Right lobe of liver (tissue), 6 donors: Measurements from ENCODE around the gene EGF. TPM values are rescaled to one million over a fixed set of nuclear protein-coding genes. Genes with fewer than 3 reads are reported as not detected.

Experiments
- ATAC-seq, 4 donors: fragments of 200-7000 bp; cut with Tn5 transposase; one replicate each; pipeline ENCODE4 v1.9.1; 2020; ENCODE audit warnings: mild to moderate bottlenecking in 4 of 4, moderate library complexity in 4 of 4
- DNase-seq, 3 donors: peaks; one replicate each; pipeline ENCODE4 v3.0.0-alpha.2; 2020
- H3K27ac ChIP-seq, 3 donors: fragments of 200-600 bp; one replicate each; pipeline ENCODE4 v1.8.0; 2022
- H3K27me3 ChIP-seq, 2 donors: fragments of 200-600 bp; one replicate each; pipeline ENCODE4 v1.8.0; 2022
- H3K36me3 ChIP-seq, 4 donors: fragments of 200-600 bp; sonication (generic) in 1 of 4; one replicate each; pipeline versions ENCODE4 v1.5.1 to v1.8.0; 2017 to 2022; ENCODE audit warnings: control low read depth in 1 of 4
- H3K4me1 ChIP-seq, 4 donors: fragments of 200-600 bp; sonication (generic) in 1 of 4; one replicate each; pipeline versions ENCODE4 v1.5.1 to v1.8.0; 2017 to 2022; ENCODE audit warnings: control low read depth in 1 of 4
- H3K4me3 ChIP-seq, 3 donors: fragments of 200-600 bp; one replicate each; pipeline ENCODE4 v1.8.0; 2022
- H3K9me3 ChIP-seq, 4 donors: fragments of 200-600 bp; sonication (generic) in 1 of 4; one replicate each; pipeline versions ENCODE4 v1.5.1 to v1.8.0; 2017 to 2022; ENCODE audit warnings: control low read depth in 1 of 4
- CTCF ChIP-seq, 4 donors: fragments of 200-600 bp in 3 of 4; fragments of 450-650 bp in 1 of 4; IDR thresholded peaks; one replicate each; pipeline versions ENCODE4 v1.5.1 to v1.8.0; 2016 to 2022; ENCODE audit warnings: antibody characterized with exemption in 4 of 4, mild to moderate bottlenecking in 2 of 4
- POLR2A ChIP-seq: fragments of 450-650 bp; IDR thresholded peaks from one replicate; pipeline ENCODE4 v1.6.1; 2017; ENCODE audit warnings: antibody characterized with exemption, mild to moderate bottlenecking
- WGBS: methylation state at CpG from one replicate; pipeline ENCODE4 v1.1.6; 2018; ENCODE audit warnings: low coverage, low lambda C conversion rate; ENCODE audit not compliant: insufficient coverage; ENCODE audit errors: missing lambda C conversion rate; 5-methylcytosine and 5-hydroxymethylcytosine counted together
- intact Hi-C, 2 donors: fragments of 100-400 bp; cut with DNase I; formaldehyde crosslinking; loops; one replicate each; pipeline versions ENCODE4 v1.11.2 to v1.14.1; 2022
- long read RNA-seq: library from polyadenylated mRNA; unstranded; transcript quantifications from one replicate; pipeline ENCODE4 v2.0.0, GENCODE V29; 2019
- total RNA-seq, 6 experiments: library from RNA; depleted of rRNA in 2 of 6; stranded (reverse); fragments of >200 nt in 2 of 6; fragmentation: NEBNext Ultra II Directional in 3 of 6; extraction: Animal tissue kit (Norgen Biotek cat#: 25700) in 3 of 6; gene quantifications; one replicate each; pipeline versions ENCODE4 v1.1.0 to v1.2.4, GENCODE V29; 2016 to 2023
- donor health status: DM: no; HTN: yes; CAD: no.
- donor health status: DM: no; HTN: no; CAD: no.
- donor health status: DM: no; HTN: no; CAD: no.
- donor health status: DM: no; HTN: yes; CAD: no.
- donor health status: DM: no; HTN: yes; CAD: no.

The EGF gene
- total RNA-seq, result not detected
- long read RNA-seq, result 0 reads

GRCh38 chr4:109912706-109913595 lies at the start of gene EGF:
EGF (plus strand) TSS chr4:109912883; CDS start chr4:109913336, 453 bp downstream.
- WGBS, result 61% methylated on average over 8 of the region's 9 CpGs
- no peak for ATAC-seq
- intact Hi-C loops, result no loop called here
- no peaks in the 10 kb centered on the region for H3K27me3 ChIP-seq
- no peaks in the 10 kb centered on the region for H3K36me3 ChIP-seq
- H3K27ac ChIP-seq, result no peak within 1 kb of the TSS
- DNase-seq, result no peak
- TF ChIP-seq CTCF (IDR thresholded peaks at IDR 0.05) (no peak), POLR2A (no peak)
- H3K4me1 ChIP-seq, result no peaks in the 10 kb centered on the region
- no peak within 1 kb of the TSS for H3K4me3 ChIP-seq
- no peaks in the 10 kb centered on the region for H3K9me3 ChIP-seq

GRCh38 chr4:109864134-109864533 lies 48.5 kb upstream of the EGF start:
- TF ChIP-seq POLR2A (no peak), CTCF (IDR thresholded peaks at IDR 0.05) (no peak)
- intact Hi-C loops, result no loop called here
- Histone ChIP-seq H3K4me1 (peaks cover 0 to 18% (median 4%) of the 10 kb centered on the region in 4 donors), H3K27ac (no peak overlapping the region), H3K9me3 (no peaks in the 10 kb centered on the region), H3K27me3 (no peaks in the 10 kb centered on the region), H3K4me3 (no peak overlapping the region), H3K36me3 (no peaks in the 10 kb centered on the region)
- ATAC-seq, result peak in 1 of 4 donors; percentile 43
- DNase-seq, result no peak

- intact Hi-C loops, result no loop called here
- no peak overlapping the region for H3K27ac ChIP-seq
- no peaks in the 10 kb centered on the region for H3K9me3 ChIP-seq
- H3K27me3 ChIP-seq, result no peaks in the 10 kb centered on the region
- no peaks in the 10 kb centered on the region for H3K36me3 ChIP-seq
- no peak for DNase-seq
- TF ChIP-seq CTCF (IDR thresholded peaks at IDR 0.05) (no peak), POLR2A (no peak)
- 89% methylated on average over 4 of the region's 5 CpGs for whole genome bisulfite sequencing
- no peak overlapping the region for H3K4me3 ChIP-seq
- peaks cover 0 to 7% (median 0%) of the 10 kb centered on the region in 4 donors for H3K4me1 ChIP-seq
- ATAC-seq, result no peak
Observed at GRCh38 chr4:109870061-109870460, 42.6 kb upstream of the EGF start.

GRCh38 chr4:109872065-109872464 lies 40.6 kb upstream of the EGF start:
- no peak for DNase-seq
- H3K4me1 ChIP-seq, result peaks cover 0 to 7% (median 0%) of the 10 kb centered on the region in 4 donors
- no peak for ATAC-seq
- H3K9me3 ChIP-seq, result no peaks in the 10 kb centered on the region
- TF ChIP-seq CTCF (IDR thresholded peaks at IDR 0.05) (no peak), POLR2A (no peak)
- no peaks in the 10 kb centered on the region for H3K27me3 ChIP-seq
- WGBS, result 100% methylated on average over 1 of the region's 2 CpGs
- intact Hi-C loops, result no loop called here
- no peak overlapping the region for H3K27ac ChIP-seq
- H3K4me3 ChIP-seq, result no peak overlapping the region
- H3K36me3 ChIP-seq, result no peaks in the 10 kb centered on the region
